H7 (cell line): Measurements from ENCODE around the gene DNAH14. TPM values are rescaled to one million over a fixed set of nuclear protein-coding genes. Genes with fewer than 3 reads are reported as not detected.
"Not testable (repeated sequence)": the region's sequence is repeated elsewhere in the genome, so short reads cannot be mapped to it uniquely, and the experiment has no call there.

Experiments
- DNase-seq: peaks from one replicate; pipeline ENCODE4 v3.0.0; 2012
- H3K27me3 ChIP-seq: 2 replicates; pipeline ENCODE4 v1.6.0; 2011; ENCODE audit warnings: mild to moderate bottlenecking, low read length; ENCODE audit not compliant: control insufficient read depth, insufficient read depth
- H3K36me3 ChIP-seq: replicated peaks from 2 replicates; pipeline ENCODE4 v1.5.1; 2011; ENCODE audit warnings: low read length; ENCODE audit not compliant: control insufficient read depth, insufficient read depth
- H3K4me3 ChIP-seq: 2 replicates; pipeline ENCODE4 v1.5.1; 2011; ENCODE audit warnings: low read depth, mild to moderate bottlenecking, control low read depth, low read length, moderate library complexity; ENCODE audit not compliant: insufficient read depth
- total RNA-seq: library from RNA; depleted of rRNA; stranded (reverse); fragments of >200 nt; shearing (Covaris generic); gene quantifications from 2 replicates; pipeline ENCODE4 v1.2.3, GENCODE V29; 2014

Gene DNAH14
- total RNA-seq, 1 experiment from 2014 or later: 42.9 TPM

DNA sequence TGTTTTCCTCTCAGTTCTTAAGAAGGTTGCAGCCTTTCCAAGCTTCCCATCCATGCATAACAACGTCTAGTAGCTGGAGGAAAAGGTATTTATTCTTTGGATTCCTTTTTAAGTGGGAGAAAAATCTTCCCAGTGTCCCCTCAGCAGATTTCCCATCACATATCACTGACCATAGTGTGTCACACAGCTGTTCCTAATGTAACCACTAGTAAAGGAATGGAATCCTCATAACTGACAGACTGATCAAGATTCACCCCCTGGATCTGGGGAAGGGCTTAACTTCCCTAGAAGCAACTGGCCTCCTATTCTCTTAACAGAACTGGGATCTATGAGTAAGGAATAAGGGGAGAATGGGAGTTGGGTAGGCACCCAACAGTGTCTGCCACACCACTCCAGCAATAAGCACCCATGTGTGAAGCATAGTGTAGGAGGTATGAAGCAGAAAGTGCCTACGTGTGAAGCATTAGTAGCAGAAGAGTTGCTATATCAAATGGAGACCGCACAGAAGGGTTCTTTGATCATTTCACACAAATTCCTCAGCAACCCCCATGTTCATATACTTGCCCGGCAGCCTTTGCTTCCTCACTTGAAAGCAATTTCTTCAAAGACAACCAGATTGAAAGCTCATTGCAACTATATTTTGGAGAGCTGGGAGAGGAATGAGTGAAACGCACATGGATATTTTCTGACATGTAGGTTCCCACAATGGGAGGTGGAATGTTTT lies 28.2 kb upstream of the DNAH14 start:
- DNase-seq: no peak
- H3K36me3 ChIP-seq: no peaks in the 10 kb centered on the region
- H3K4me3 ChIP-seq: no peak overlapping the region
- H3K27me3 ChIP-seq: no peaks in the 10 kb centered on the region; the same call in 1 of the 2 replicates

DNA sequence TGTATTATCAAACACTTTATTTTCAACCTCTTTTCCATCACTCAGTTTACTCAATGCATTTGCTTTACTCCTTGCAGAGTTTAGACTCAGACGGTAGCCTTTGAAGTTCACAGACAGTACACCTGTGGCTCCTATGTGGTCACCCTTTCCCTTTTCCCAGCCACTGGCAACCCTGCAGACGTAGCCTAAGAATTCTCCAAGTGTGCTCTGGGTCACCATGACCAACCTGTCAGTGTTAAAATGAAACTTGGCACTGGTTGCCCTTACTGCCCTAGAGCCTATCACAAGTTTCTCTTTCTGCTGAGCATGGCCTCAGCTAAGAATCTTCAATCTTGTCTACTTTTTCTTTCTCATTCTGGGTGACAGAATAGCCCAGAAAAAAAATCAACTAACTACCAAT lies 25.5 kb upstream of the DNAH14 start:
- Histone ChIP-seq H3K27me3 (no peaks in the 10 kb centered on the region; the same call in 1 of the 2 replicates), H3K4me3 (no peak overlapping the region), H3K36me3 (no peaks in the 10 kb centered on the region)
- no peak for DNase-seq

DNA sequence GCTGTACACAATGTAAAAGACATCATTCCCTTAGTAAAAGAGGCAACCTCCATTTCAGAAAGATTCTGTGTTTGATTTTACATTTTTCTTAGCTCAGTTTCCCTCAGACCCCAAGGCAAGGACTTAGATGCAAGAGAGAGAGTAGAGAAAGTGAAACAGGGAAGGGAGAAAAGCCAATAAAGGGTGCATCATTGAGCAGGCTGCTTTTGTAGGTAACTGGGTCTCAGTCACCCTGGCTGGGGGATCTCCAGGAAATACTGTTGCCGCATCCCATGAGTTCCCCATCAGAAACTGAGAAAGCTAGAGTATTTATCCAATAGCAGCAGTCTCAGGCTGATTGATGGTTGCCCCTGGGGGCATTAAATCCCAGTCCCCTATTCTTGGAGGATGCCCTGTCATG lies 23.1 kb upstream of the DNAH14 start:
- no peaks in the 10 kb centered on the region; the same call in 1 of the 2 replicates for H3K27me3 ChIP-seq
- DNase-seq: no peak
- no peak overlapping the region for H3K4me3 ChIP-seq
- H3K36me3 ChIP-seq: no peaks in the 10 kb centered on the region

- no peak overlapping the region for H3K4me3 ChIP-seq
- H3K36me3 ChIP-seq: no peaks in the 10 kb centered on the region
- H3K27me3 ChIP-seq: no peaks in the 10 kb centered on the region; the same call in 1 of the 2 replicates
- DNase-seq: no peak
Observed at GRCh38 chr1:224911217-224911616, 18.3 kb upstream of the DNAH14 start.

DNA sequence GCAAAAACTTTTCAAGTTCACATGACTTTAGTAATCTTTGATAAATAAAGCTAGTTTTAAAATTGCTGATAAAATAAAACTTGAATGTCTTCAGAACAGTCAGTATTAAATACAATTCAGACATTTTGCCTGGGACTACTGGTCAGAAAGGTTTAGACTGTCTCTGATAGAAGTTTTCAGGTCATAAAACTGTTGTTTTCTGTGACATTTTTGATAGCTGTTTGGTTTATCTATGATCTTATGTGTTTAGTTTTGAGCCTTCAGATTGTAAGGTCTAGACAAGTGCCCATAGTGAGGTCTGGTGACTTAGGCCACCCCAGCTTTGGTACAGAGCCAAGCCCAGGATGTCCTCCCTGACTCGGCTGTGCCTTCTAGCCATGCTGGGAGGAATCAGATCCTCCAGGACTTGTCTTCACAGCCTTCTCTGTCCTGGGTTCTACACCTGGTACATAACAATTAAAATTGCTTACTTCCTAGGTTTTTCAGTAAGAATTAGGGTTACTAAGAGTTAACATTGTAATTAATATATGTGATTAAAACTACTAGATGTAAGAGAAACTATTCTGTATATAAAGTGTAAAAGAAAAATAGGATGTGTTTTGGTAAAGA lies 15.1 kb upstream of the DNAH14 start:
- no peaks in the 10 kb centered on the region; the same call in 1 of the 2 replicates for H3K27me3 ChIP-seq
- H3K36me3 ChIP-seq: no peaks in the 10 kb centered on the region
- H3K4me3 ChIP-seq: no peak overlapping the region
- DNase-seq: no peak

GRCh38 chr1:224919508-224919907 lies 10.0 kb upstream of the DNAH14 start:
- Histone ChIP-seq H3K27me3 (no peaks in the 10 kb centered on the region), H3K36me3 (no peaks in the 10 kb centered on the region), H3K4me3 (no peak overlapping the region)
- DNase-seq: no peak

DNA sequence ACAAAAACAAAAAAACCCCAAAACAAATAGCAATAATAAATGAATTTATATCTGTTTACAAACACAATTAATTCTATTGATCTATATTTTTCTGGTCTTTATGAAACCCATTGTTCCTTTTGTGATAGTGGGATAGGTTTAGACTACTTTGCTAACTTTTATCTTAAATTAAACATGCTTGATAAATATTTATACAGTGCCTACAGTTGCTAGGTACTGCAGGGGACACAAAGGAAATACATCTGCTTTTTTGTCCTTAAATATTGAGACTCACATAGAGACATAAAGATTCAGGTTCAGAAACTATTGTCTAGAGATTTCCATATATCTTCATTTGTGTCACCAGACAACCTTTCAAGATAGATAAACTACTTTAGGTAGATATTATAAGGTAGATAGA lies 8.5 kb upstream of the DNAH14 start:
- no peaks in the 10 kb centered on the region for H3K27me3 ChIP-seq
- no peak overlapping the region for H3K4me3 ChIP-seq
- no peak for DNase-seq
- H3K36me3 ChIP-seq: no peaks in the 10 kb centered on the region

- Histone ChIP-seq H3K36me3 (no peaks in the 10 kb centered on the region), H3K27me3 (no peaks in the 10 kb centered on the region), H3K4me3 (no peak overlapping the region)
- DNase-seq: no peak
Observed at GRCh38 chr1:224921354-224921753, 8.1 kb upstream of the DNAH14 start.

GRCh38 chr1:224922404-224923164 lies 6.9 kb upstream of the DNAH14 start:
- H3K36me3 ChIP-seq: no peaks in the 10 kb centered on the region
- no peaks in the 10 kb centered on the region for H3K27me3 ChIP-seq
- peak; percentile 73 for DNase-seq
- H3K4me3 ChIP-seq: no peak overlapping the region

GRCh38 chr1:224923726-224924125 lies 5.7 kb upstream of the DNAH14 start:
- DNase-seq: no peak
- no peaks in the 10 kb centered on the region for H3K36me3 ChIP-seq
- no peak overlapping the region for H3K4me3 ChIP-seq
- H3K27me3 ChIP-seq: no peaks in the 10 kb centered on the region

DNA sequence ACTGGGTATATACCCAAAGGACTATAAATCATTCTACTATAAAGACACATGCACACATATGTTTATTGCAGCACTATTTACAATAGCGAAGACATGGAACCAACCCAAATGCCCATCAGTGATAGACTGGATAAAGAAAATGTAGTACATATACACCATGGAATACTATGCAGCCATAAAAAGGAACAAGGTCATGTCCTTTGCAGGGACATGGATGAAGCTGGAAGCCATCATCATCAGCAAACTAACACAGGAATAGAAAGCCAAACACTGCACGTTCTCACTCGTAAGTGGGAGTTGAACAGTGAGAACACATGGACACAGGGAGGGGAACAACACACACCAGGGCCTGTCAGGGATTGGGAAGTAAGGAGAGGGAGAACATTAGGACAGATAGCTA lies 1.8 kb upstream of the DNAH14 start:
- DNase-seq, H3K4me3 ChIP-seq: not testable (repeated sequence)

GRCh38 chr1:224928906-224929305 lies 569 bp upstream of the DNAH14 start:
- no peak overlapping the region for H3K4me3 ChIP-seq

More for the DNA sequence above, 1.8 kb upstream of the DNAH14 start:
- H3K27me3 ChIP-seq, H3K36me3 ChIP-seq: not testable (repeated sequence)

GRCh38 chr1:224931605-224932004 lies 2.1 kb downstream of the DNAH14 start:
- DNase-seq: no peak
- no peak overlapping the region for H3K4me3 ChIP-seq
- H3K36me3 ChIP-seq: no peaks in the 10 kb centered on the region
- H3K27me3 ChIP-seq: no peaks in the 10 kb centered on the region; the same call in 1 of the 2 replicates

More at GRCh38 chr1:224928906-224929305, 569 bp upstream of the DNAH14 start:
- Histone ChIP-seq H3K36me3 (no peaks in the 10 kb centered on the region), H3K27me3 (no peaks in the 10 kb centered on the region; the same call in 1 of the 2 replicates)
- no peak for DNase-seq

- DNase-seq: no peak
- Histone ChIP-seq H3K27me3 (no peaks in the 10 kb centered on the region; the same call in 1 of the 2 replicates), H3K4me3 (no peak overlapping the region), H3K36me3 (no peaks in the 10 kb centered on the region)
Observed at GRCh38 chr1:224932607-224933249, 3.3 kb downstream of the DNAH14 start.
